HG02852 (cell line): ENCODE results near the gene CACFD1.

Source experiments
- ATAC-seq: cut with Tn5 transposase; IDR thresholded peaks from one replicate; pipeline ENCODE4 v1.9.1; 2021; ENCODE audit warnings: mild to moderate bottlenecking, moderate library complexity; ENCODE audit not compliant: unreplicated experiment

CACFD1 gene

DNA sequence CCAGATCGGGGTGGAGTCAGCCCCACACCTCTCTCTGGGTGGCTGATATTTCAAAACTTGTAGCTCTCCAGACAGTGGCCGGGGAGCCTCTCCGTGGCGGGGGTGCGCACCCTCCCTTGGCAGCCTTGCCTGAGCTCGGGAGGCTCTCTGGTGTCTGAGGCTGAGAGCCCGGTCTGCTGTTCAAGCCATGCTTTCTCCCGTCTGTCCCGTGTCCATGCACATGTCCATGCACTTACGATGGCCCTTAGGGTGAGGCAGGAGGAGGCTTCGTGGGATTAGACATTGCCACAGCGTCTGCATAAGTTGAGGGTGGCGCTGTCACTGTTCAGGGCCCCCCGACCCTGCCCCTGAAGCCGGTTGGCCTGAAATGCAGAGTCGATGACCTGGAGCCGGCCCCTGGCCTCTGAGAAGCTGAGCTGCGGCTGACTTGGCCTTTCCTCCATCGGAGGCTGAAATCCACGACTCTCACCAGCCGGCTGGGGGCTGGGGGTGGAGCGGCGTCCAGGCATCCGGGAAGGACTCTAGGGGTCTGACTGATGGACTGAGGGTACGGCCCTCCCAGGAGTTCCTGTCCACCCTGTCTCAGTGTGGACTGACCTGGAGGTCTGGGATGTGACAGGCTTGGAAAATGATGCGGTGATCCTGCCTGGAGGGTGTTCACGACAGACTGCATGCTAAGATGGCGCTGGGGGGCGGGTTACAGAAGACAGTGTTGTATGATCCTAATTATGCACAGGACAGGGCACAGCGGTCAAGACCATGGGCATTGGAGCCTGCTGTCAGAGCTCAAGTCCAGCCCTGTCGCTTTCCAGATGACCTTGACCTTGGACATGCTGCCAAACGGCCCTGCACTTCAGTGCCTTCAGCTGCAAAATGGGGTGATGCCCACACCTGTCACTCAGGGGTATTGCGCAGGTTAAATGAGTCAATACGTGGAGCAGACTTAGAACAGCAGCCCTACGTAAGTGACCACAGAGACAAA, 37.4 kb downstream of the CACFD1 start:
- no peak for ATAC-seq

DNA sequence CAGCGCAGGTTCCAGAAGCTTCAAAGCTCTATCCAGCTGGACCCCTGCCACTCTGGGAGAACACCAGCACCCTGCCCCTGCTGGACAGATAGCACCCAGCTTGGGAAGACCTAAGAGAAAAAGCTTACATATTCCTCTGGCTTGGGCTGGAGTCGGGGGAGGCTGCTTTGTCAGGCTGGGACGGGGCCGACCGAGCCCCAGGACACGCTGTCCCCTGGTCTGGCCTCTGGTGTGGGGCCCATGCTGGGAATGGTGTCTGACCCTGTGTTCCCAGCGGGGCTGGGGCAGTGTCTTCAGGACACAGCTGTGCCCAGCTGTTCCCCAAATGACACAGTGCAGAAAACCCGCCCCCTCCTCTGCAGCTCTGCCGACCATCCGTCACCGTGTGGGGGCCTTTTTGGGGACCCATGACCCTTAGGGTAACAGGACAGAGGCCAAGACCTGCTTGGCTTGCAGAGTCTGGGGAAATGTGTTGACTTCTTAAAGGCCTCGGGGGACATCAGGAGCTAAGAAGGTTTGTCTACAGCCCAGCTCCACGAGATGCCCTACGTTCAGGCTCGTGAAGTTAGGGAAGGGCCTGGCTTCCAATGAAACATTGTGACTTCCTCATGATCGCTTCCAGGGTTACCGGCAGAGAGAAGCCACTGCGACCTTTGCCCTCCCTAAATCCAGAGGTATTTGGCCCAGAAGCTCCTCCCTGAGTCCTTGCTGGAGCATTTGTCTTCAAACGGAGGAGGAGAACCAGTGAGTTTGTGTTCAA, 39.5 kb downstream of the CACFD1 start:
- no peak for ATAC-seq

DNA sequence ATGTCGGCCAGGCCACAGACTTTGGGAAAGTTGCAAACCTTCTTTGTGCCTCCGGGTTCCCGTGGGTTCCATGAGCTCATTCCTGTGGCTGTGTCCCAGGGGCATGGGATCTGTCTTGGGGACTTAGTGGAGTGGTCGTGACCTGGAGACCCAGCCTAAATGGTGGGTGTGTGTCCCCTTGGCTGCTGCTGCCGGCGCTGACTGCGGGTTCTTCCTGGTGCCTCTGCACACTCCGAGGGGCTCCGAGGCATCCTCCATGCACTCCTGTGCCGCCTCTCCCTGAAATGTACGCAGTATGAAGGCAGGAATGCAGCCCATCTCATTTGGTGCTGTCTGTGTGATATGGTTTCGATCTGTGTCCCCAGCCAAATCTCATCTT, 40.1 kb downstream of the CACFD1 start:
- ATAC-seq: no peak

DNA sequence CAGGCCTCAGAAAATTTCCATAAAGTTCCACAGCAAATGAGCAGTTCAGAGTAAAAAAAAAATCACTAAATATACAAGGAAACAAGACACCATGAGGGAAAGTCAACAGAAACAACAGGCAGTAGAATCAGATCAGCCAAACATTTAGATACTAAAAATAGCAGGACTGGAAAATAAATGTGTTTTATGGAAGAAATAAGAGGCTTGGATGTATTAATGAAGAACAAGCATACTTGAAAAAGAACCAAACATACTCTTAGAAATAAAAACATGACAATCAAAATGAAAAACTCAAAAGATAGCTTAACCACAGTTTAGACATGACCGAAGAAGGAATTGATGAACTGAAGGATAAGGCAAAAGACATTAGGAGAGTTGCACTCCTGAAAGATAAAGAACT, 42.3 kb downstream of the CACFD1 start:
- ATAC-seq: no peak

DNA sequence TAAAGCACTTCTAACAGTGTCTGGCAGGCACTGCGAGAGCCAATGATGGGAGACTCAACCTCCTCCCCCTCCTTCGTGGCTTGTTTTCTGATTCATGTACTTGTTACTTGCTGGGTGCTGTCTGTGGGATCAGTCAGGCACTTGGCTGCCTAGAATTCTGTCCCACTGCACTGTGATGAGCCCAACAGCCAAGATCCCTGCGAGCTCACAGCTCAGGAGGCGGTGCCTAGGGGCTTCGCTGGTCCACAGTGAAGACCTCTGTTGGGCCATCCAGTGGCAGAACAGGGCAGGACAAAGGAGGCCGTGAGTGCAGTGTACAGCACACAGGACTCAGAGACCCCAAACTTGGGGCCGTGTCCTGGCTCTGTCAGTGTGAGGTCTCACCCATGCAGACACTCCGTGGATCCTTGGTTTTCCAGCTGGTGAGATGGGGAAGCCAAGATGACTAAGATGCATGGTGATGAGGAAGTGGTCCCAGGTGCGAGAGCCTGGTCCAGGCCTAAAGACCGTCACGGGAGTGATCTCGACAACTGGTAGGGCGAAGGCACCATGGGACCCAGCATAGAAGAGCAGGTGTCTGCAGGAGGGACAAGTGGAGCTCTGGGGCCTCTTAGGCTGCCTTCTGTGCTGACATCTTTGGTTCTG, 45.5 kb downstream of the CACFD1 start:
- no peak for ATAC-seq

DNA sequence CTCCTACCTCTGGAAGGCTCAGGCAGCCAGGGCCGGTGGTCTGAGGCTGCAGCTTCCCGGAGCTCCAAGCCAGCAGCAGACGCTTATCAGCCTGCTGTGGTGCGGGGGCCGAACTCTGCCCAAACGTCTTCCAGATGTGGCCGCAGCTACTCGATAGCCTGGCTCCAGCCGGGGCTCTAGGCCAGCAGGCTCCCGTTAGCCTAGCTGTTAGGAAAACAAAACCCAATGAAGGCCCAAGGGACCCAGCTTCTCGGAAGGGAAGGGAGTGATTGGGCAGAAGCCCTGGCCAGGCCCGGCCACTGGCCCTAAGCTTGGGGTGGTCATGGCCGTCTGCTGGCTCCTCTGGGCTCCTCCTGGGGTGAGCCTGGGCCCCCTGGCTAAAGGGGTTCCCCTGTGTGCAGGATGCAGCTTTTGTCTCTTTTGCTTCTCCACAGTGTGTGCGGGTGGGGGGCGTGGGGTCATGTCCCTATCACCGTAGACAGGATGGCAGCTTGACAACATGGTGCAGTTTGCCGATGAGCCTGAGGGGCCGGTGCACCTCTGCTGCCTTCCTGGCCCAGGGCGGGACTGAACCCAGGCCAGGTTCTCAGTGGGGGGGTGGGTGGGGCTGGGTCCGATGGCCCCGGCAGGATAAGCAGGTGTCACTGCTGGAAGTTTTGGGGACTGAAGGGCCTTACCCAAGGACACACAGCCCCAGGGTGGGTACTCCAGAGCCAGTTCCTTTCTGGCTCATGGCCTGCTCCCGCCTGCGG, 46.3 kb downstream of the CACFD1 start:
- no peak for ATAC-seq

DNA sequence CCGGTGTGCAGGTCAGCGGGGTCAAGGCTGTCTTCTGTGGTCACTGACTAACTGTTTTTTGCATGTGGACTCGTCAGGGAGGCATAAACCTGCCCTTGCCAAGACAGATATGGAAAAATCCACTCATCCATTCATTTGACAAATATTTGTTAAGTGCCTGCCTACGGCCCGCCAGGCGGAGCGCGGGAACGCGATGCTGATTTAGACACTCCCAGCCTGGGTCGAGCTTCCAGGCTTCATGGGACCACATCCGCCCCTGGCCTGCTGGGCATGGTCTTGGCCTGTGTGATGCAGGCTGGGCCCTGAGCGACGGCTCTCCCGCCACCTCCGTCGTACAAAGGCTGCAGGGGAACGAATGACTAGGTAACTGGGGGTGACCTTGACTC, 46.9 kb downstream of the CACFD1 start:
- ATAC-seq: no peak

DNA sequence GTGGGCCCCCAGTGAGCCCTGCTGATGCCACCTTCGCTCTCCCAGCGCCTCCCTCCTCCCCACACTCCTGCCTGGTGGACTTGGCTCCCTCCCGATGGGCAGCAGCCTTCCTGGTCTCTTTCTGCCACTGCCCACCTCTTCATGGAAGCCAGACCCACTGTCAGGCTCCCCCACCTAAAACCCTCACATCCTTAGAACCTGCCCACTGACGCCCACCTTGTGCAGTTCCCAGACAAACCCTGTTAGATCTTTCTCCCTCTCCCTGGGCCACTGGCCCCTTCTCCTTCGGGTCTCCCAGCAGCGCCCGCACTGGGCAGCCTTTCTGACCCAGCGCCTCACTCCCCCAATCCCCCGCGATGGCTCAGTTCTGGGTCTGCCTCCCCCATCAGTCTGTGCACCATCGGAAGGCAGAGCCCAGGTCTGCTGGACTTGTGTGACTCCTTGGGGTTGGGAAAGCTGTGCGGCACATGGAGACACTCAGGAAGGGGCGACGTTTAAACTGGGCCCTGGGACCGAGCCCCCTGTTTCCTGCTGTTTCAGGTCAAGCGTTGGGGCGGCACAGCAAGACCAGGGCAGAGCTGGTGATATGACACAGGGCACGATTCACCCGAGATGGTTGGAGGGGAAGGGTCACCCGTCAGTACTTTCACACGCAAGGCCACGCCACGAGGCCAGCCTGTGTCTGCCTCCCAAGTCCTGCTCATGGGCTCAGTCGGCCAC, 47.6 kb downstream of the CACFD1 start:
- no peak for ATAC-seq

DNA sequence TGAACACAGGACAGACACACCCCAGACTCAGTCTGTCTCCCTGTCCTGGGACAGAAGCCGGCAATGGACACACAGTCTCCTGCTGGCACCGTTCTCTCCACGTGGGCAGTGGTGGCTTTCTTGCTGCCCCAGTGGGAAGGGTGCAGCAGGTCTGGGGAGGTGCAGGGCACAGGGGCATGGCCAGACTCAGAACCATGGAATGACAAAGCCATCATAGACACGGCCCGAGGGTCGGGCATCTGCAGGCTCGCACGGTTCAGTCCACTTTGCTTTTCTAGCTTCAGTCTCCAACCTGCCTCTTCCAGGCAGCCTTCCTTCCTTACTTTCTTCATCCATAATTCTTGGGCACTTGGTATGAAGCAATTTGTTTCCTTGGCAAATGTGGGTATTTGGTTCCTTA, 48.3 kb downstream of the CACFD1 start:
- ATAC-seq: no peak

DNA sequence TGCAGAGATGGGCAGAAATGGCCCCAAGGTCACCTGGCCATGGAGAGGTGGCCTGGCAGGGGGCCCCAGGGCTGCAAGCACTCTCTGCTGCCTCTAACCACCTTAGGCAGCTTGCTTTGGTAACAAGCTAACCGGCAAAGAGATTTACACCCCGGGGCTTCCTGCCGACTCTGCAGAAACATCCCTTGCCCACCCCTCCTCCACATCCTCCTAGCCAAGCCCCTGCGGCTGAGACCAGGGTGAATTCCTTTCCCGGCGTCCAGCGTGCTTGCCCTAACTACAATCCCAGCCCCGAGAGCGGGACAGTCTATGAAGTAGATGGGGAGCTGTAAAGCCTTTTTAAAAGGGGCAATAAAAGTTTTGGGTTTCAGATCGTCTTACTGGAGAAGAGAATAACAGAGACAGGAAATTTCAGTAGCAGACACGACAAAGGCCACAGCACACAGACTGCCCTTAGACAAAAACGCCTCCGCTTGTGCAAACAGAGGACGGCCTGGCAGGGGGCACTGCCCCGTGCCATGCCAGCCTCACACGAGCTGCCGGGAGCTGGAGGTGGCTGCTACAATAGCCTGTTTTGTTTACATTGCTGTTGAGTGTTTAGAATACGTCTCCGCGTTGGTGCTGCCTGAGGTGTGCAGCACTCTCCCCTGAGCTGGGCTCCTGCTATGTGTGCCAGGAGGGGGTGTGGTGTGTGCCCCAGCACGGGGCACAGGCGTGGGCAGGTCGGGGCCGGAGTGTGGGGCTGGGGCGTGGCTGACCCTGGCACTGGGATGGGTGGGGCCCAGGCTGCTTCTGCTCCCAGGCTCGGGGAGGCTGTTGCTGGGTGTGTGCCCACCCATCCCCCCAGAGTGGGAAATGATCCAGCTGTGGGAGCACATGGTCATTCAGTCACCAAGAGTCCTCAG, 49.7 kb downstream of the CACFD1 start:
- no peak for ATAC-seq

DNA sequence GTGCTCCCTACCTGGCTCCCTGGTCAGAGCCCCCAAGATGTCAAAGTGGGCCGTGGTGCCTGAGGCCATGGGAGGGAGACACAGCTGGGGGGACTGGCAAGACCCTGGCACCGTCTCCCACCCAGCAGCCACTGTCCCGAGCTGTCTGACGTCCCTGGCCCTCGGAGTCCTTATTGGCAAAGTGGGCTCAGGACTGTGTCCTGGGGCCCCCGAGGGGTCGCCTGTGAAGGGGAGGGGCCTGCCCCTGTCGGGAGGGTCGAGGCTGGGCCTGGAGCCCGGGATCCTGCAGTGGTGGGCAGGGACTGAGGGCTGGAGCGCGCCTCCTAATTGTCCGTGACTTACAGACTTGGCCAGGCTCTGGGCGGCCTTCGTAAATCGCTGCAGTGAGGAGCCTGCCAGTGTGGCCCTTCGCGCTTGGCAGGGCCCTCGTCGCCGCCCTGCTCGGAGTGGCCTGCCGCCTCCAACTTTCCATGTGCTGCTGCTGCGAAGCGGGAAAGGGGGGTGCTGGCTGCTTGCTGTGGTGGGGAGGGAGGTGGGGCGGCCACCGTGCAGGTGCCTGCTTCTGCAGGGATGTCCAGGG, 51.2 kb downstream of the CACFD1 start:
- ATAC-seq: no peak

DNA sequence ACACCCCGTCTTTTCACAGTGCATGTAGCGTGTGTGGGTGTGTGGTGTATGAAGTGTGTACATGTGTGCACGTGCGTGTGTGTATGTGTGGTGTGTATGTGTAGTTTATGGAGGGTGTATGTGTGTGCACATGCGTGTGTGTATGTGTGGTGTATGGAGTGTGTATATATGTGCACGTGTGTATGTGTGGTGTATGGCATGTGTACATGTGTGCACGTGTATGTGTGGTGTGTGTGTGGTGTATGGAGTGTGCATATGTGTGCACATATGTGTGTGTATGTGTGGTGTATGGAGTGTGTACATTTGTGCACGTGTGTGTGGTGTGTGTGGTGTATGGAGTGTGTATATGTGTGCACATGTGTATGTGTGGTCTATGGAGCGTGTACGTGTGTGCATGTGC, 51.8 kb downstream of the CACFD1 start:
- no peak for ATAC-seq

DNA sequence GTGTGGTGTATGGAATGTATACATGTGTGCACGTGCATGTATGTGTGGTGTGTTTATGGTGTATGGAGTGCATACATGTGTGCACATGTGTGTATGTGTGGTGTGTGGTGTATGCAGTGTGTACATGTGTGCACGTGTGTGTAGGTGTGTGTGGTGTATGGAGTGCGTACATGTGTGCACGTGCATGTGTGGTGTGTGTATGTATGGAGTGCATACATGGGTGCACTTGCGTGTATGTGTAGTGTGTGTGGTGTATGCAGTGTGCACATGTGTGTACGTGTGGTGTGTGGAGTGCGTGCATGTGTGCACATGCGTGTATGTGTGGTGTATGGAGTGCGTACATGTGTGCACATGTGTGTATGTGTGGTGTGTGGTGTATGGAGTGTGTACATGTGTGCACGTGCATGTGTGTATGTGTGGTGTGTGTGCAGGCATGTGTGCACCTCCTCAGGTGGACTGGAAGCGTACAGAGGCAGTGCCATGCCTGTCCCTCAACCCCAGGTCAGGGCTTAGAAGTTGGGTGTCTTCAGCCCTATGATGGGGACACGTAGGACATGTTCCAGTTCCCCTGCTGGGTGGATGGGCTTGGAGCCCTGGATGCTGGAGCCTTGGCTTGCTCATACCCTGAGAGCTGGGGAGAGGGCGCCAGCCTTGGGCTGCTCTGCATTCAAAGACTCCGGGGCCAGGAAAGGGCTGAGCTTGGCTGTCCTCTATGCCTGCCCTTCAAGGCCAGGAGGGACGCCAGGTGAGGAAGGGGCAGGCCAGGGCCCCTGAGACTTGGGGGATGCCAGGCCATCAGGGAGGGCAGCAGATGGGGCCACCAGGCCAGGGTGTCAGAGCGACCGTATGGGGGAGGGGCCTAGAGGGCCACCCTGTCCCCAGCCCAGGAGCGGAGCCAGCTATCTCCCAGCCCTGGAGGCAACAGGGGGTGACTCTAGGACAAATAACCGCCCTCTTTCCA, 52.8 kb downstream of the CACFD1 start:
- ATAC-seq: no peak

DNA sequence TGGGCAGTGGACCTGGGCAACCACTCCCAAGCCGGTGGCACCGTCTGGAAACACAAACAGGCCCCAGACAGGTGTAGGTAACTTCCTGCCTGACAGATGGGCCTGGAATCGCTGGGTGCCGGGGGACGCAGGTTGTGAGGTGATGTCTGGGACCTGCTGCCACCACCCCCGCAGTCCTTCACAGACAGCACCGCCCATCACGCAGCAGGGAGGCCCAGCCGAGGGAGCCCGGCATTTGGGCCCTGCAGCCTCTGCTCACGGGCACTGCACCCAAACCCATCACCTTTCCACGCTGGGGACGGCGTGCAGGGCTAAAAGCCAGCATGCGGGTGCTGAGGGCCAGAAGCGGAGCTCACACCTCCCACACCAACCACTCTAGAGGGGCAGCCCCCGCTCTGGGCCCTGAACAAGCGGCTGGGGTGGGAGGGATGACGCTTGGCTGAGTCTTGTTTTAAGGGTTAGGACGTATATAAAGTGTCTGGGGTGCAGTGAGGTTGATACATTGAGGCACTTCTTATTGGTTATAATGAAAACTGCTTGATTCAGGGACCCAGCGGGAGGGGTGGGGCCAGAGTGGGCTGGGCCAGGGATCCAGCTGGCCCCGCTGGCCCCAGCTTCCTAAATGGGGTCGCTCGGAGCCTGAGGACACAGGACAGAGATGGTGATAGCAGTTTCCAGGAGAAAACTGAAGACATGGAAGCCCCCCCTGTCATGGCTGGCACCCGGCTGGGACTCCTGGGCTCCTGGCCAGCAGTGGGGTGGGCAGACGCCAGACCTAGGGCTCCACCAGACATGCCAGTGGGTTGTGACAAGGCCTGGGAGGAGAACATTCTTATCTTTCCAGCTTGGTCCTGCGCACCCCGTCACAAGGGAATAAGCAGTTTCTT, 53.7 kb downstream of the CACFD1 start:
- no peak for ATAC-seq

DNA sequence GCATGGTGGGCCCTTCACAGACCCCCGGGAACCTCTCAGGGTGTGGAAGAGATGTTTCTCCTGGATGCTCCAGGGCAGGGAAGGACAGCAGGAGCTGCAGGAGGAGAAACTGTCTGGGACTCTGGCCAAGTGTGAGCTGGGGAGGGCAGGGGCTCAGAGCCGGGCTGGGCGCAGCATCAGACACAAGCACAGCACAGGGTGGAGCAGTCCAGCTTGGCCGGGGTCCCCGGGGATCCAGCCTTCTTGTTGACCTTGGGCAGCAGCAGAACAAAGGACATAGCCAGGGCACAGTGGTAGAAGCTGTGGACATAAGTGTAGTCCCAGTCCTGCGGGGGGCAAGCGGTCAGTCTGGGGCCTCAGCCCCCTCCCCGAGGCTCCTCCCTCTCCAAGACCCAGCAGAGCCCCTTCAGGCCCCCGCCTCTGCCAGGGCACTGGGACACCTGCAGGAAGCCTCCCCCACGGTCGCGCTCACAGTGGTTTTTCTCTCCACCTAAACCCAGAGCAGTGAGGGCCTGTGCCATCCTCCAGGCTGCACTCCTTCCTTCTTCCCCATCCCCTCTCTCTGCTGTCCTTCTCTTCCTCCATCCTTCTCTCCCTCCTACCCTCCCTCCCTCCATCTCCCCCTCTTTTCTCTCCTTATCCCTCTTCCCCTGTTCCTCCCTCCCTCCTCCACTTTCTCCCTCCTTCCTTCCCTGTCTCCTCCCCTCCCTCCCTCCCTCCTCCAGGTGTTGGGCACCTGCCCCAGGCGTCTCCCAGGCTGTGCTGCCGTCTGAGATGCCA, 54.9 kb downstream of the CACFD1 start:
- ATAC-seq: no peak

DNA sequence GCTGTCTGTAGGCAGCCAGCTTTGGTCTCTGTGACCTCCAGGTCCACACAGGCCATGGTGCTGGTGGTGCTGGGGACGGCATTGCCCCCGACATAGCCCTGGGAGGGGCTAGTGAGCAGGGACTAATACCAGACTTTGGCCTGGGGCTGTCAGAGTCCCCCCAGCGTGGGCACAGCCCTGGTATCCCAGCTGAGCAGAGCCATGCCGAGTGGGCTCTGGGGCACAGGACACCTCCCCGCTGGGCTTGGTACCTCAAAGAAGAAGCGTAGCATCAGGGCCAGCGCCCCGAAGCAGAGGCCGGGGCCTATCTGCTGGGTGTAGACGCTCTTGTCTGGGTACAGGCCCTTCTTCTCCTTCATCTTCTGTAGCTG, 55.4 kb downstream of the CACFD1 start:
- no peak for ATAC-seq
